Lung (tissue), 12 donors: ENCODE data around the gene FRMPD4. TPM values are rescaled to one million over a fixed set of nuclear protein-coding genes. Genes with fewer than 3 reads are reported as not detected.

Source experiments
- ATAC-seq: fragments of 200-7000 bp; cut with Tn5 transposase; one replicate; pipeline ENCODE4 v1.9.1; 2020; ENCODE audit warnings: moderate number of reproducible peaks; ENCODE audit not compliant: insufficient read depth, low FRiP score
- DNase-seq, 3 donors: peaks; one replicate each; pipeline ENCODE4 v3.0.0-alpha.2; 2013 to 2017
- H3K27ac ChIP-seq, 2 donors: one replicate each; pipeline ENCODE4 v1.5.1; 2013; ENCODE audit warnings: mild to moderate bottlenecking in 2 of 2, moderate library complexity in 2 of 2, control low read depth in 1 of 2, inconsistent platforms in 1 of 2, low read depth in 1 of 2, low read length in 1 of 2
- H3K27me3 ChIP-seq, 3 donors: one replicate each; pipeline ENCODE4 v1.5.1; 2013; ENCODE audit warnings: low read length in 2 of 3; ENCODE audit not compliant: control insufficient read depth in 3 of 3, insufficient read depth in 3 of 3
- H3K36me3 ChIP-seq, 4 donors: one replicate each; pipeline ENCODE4 v1.5.1; 2013; ENCODE audit warnings: low read length in 4 of 4, mild to moderate bottlenecking in 1 of 4, moderate library complexity in 1 of 4; ENCODE audit not compliant: control insufficient read depth in 4 of 4, insufficient read depth in 4 of 4
- H3K4me1 ChIP-seq, 5 donors: one replicate each; pipeline ENCODE4 v1.5.1; 2013; ENCODE audit warnings: low read length in 5 of 5, mild to moderate bottlenecking in 2 of 5, moderate library complexity in 1 of 5; ENCODE audit not compliant: control insufficient read depth in 5 of 5, insufficient read depth in 5 of 5
- H3K4me3 ChIP-seq: one replicate; pipeline ENCODE4 v1.5.1; 2013; ENCODE audit warnings: mild to moderate bottlenecking, control low read depth, moderate library complexity
- H3K9ac ChIP-seq, 2 donors: one replicate each; pipeline ENCODE4 v1.5.1; 2013; ENCODE audit warnings: low read length in 2 of 2, control low read depth in 1 of 2; ENCODE audit not compliant: insufficient read depth in 1 of 2
- H3K9me3 ChIP-seq, 4 donors: one replicate each; pipeline ENCODE4 v1.5.1; 2013; ENCODE audit warnings: low read length in 3 of 4, mild to moderate bottlenecking in 1 of 4, moderate library complexity in 1 of 4; ENCODE audit not compliant: control insufficient read depth in 4 of 4, insufficient read depth in 3 of 4
- WGBS, 2 donors: extraction: QIAGEN DNeasy Blood & Tissue Kit; methylation state at CpG; one replicate each; pipeline ENCODE4 v1.1.7; 2013; 5-methylcytosine and 5-hydroxymethylcytosine counted together
- polyA plus RNA-seq, 2 donors: library from polyadenylated mRNA; stranded (reverse); fragments of 200-250 nt; gene quantifications; one replicate each; pipeline ENCODE4 v1.2.1, GENCODE V29; 2013
- total RNA-seq, 2 donors: library from RNA; depleted of rRNA in 1 of 2; stranded (reverse); fragments of >200 nt in 1 of 2; gene quantifications; one replicate each; pipeline ENCODE4 v1.2.1, GENCODE V29; 2014 to 2021
- TF ChIP-seq, protein P1 (sequence below): IDR thresholded peaks from 2 replicates; pipeline ENCODE4 v1.5.1; 2012; ENCODE audit warnings: mild to moderate bottlenecking; ENCODE audit errors: control extremely low read depth, extremely low read depth
- donor health status: control.
- donor health status: control.
- donor health status: Bipolar disorder and iron deficiency.
- donor health status: healthy.
- donor health status: DM: yes; HTN: yes; CAD: no.

Gene FRMPD4
- total and polyA plus RNA-seq, 4 donors, result 0.01 to 0.43 (median 0.03) TPM

DNA sequence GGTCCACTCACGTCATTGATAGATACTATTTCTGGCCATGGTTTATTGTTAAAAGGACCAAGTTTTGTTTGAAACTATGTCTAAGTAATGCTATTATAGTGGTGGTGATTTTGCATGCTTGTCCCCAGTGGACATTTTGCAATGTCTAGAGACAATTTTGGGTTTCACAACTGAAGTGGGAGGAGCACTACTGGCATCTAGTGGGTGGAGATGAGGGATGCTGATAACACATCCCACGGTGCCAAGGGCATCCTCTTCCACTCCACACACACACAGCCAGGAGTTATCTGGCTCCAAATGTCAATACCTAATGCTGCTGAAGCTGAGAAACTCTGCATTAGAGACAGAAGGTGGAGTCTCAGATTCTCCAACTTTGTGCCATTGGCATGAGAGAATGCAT lies 131.2 kb downstream of the FRMPD4 start:
- no peak for ATAC-seq
- no peaks in the 10 kb centered on the region for H3K4me1 ChIP-seq
- 55% methylated on average over 2 of the region's 2 CpGs for WGBS, 2 donors

DNA sequence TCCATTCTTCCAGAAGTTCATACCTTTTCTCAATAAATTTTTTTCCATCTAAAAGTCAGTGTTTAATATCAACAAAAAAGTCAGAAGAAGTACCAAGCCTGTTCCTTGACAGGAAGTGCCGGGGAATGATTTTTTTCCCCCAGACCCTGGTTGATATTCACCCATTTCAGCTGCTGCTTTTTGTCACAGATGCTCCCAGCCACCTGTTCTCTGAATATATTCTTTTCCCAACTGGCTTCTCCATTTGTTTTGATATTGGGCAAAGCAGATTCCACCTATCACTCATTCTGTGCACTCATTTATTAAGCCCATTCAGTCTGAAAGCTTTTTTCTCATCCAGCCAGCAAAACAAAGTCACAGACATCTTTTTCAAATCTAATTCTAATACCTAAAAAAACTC lies 139.9 kb downstream of the FRMPD4 start:
- no peak overlapping the region for H3K4me3 ChIP-seq
- no peak overlapping the region for H3K27ac ChIP-seq
- no peaks in the 10 kb centered on the region for H3K9me3 ChIP-seq
- WGBS, 2 donors, result 87 to 88% methylated on average over 1 of the region's 1 CpG
- no peaks in the 10 kb centered on the region for H3K36me3 ChIP-seq
- no peak overlapping the region for H3K9ac ChIP-seq
- ATAC-seq (no peak), DNase-seq (no peak)
- H3K4me1 ChIP-seq, result peaks cover 0 to 1% (median 0%) of the 10 kb centered on the region in 5 donors
- H3K27me3 ChIP-seq, result peaks cover 0 to 14% (median 5%) of the 10 kb centered on the region in 3 donors
- TF ChIP-seq, protein P1, sequence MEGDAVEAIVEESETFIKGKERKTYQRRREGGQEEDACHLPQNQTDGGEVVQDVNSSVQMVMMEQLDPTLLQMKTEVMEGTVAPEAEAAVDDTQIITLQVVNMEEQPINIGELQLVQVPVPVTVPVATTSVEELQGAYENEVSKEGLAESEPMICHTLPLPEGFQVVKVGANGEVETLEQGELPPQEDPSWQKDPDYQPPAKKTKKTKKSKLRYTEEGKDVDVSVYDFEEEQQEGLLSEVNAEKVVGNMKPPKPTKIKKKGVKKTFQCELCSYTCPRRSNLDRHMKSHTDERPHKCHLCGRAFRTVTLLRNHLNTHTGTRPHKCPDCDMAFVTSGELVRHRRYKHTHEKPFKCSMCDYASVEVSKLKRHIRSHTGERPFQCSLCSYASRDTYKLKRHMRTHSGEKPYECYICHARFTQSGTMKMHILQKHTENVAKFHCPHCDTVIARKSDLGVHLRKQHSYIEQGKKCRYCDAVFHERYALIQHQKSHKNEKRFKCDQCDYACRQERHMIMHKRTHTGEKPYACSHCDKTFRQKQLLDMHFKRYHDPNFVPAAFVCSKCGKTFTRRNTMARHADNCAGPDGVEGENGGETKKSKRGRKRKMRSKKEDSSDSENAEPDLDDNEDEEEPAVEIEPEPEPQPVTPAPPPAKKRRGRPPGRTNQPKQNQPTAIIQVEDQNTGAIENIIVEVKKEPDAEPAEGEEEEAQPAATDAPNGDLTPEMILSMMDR, result no peak

More for the DNA sequence above, 131.2 kb downstream of the FRMPD4 start:
- Histone ChIP-seq H3K4me3 (no peak overlapping the region), H3K9ac (no peak overlapping the region), H3K9me3 (no peaks in the 10 kb centered on the region), H3K27me3 (peaks cover 0 to 10% (median 8%) of the 10 kb centered on the region in 3 donors), H3K27ac (no peak overlapping the region), H3K36me3 (no peaks in the 10 kb centered on the region)
- TF ChIP-seq, protein P1, result no peak
- DNase-seq, result no peak

DNA sequence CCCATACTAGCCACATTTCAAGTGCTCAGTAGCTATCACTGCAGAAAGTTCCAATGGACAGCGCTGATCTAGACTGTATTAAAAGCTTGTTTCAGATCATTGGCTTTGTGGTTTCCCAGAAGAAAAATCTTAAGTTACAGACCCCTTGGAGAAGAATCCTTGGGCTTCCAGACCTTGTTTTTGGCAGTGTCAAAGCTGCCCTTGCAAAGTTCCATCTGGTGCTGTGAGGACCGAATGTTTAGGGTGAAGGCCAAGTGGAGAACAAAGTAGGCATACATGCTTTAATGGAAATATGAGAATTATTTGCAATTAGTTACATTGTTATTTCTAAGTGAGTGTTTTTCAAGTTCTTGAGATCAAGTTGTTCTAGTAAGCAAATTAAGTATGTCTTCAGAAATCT lies 144.7 kb downstream of the FRMPD4 start:
- Histone ChIP-seq H3K4me1 (peaks cover 0 to 2% (median 0%) of the 10 kb centered on the region in 5 donors), H3K27me3 (peaks cover 0 to 41% (median 13%) of the 10 kb centered on the region in 3 donors), H3K36me3 (no peaks in the 10 kb centered on the region), H3K4me3 (no peak overlapping the region), H3K9me3 (no peaks in the 10 kb centered on the region), H3K27ac (no peak overlapping the region), H3K9ac (no peak overlapping the region)
- WGBS, 2 donors, result 80 to 84% methylated on average over 2 of the region's 2 CpGs
- DNase-seq, result peak; percentile 77 to 87 (median 80)
- TF ChIP-seq, protein P1, result no peak
- ATAC-seq, result no peak
